ENCODE results near the gene PPP1R11.

The PPP1R11 gene

GRCh38 chr6:30073489-30074235 lies 6.7 kb downstream of the PPP1R11 start:
- H3K4me1 Mint-ChIP-seq, result peaks cover 37% of the 10 kb centered on the region
- no peaks in the 10 kb centered on the region for H3K9me3 Mint-ChIP-seq

GRCh38 chr6:30074331-30075093 lies 7.5 kb downstream of the PPP1R11 start:
- Mint-ChIP-seq H3K36me3 (peaks cover 34% of the 10 kb centered on the region), H3K9me3 (no peaks in the 10 kb centered on the region), H3K4me3 (peak overlapping the region; percentile 62), H3K27ac (no peak overlapping the region), H3K4me1 (peaks cover 36% of the 10 kb centered on the region), H3K27me3 (peaks cover 82% of the 10 kb centered on the region)
- ATAC-seq, result no peak

More at GRCh38 chr6:30073489-30074235, 6.7 kb downstream of the PPP1R11 start:
- peak overlapping the region; percentile 12 for H3K4me3 Mint-ChIP-seq
- no peak for ATAC-seq
- H3K27ac Mint-ChIP-seq, result no peak overlapping the region
- H3K36me3 Mint-ChIP-seq, result peaks cover 43% of the 10 kb centered on the region
- peaks cover 74% of the 10 kb centered on the region for H3K27me3 Mint-ChIP-seq

DNA sequence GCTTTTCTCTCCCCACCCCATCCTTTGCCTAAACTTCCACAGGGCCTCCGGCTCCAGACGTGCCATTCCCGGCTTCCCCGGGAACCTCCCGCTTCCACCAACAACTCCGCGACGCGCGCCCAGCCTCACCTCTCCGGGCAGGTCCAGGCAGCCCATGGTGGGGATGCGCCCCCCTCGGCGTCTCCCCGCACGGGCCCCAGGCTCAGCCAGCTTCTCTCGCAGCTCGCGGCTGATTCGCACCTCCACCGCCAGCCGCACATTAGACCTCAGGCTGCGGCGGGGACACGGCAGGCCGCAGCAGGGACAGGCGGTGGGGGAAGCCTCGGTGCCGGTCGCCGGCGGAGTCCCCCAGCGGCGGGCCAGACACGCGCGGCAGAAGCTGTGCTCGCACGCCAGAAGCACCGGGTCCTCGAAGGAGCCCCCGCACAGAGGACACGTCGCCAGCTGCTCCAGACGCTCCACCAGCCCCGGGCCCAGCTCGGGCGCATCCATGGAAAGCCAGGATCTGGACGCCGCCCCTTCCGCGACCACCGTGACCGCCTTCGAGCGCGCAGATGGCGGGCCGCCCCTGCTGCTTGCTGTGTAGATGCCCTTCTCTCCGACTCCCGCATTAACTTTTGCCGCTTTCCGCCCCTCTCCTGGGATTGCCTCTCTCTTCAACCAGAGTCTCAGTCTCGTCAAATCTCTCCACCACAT lies 8.2 kb downstream of the PPP1R11 start, which contains the start of gene RNF39:
TSS of gene RNF39 (minus strand) at position 676 of the 696 bp plus-strand sequence. CDS start at position 492, 184 bp downstream.
- peak within 1 kb of the TSS; percentile 67 for H3K4me3 Mint-ChIP-seq
- peaks cover 27% of the 10 kb centered on the region for H3K36me3 Mint-ChIP-seq
- H3K9me3 Mint-ChIP-seq, result no peaks in the 10 kb centered on the region
- H3K27ac Mint-ChIP-seq, result no peak within 1 kb of the TSS
- H3K4me1 Mint-ChIP-seq, result peaks cover 33% of the 10 kb centered on the region
- peaks cover 89% of the 10 kb centered on the region for H3K27me3 Mint-ChIP-seq
- no peak for ATAC-seq

GRCh38 chr6:30075790-30076732 lies 9.1 kb downstream of the PPP1R11 start:
- peaks cover 82% of the 10 kb centered on the region for H3K27me3 Mint-ChIP-seq
- H3K27ac Mint-ChIP-seq, result no peak overlapping the region
- peak overlapping the region; percentile 67 for H3K4me3 Mint-ChIP-seq
- peaks cover 20% of the 10 kb centered on the region for H3K36me3 Mint-ChIP-seq
- H3K9me3 Mint-ChIP-seq, result no peaks in the 10 kb centered on the region
- H3K4me1 Mint-ChIP-seq, result peaks cover 26% of the 10 kb centered on the region
- ATAC-seq, result no peak

- no peak for ATAC-seq
- H3K9me3 Mint-ChIP-seq, result no peaks in the 10 kb centered on the region
- H3K27ac Mint-ChIP-seq, result no peak overlapping the region
- H3K4me1 Mint-ChIP-seq, result peaks cover 18% of the 10 kb centered on the region
- H3K36me3 Mint-ChIP-seq, result peaks cover 12% of the 10 kb centered on the region
- H3K27me3 Mint-ChIP-seq, result peaks cover 73% of the 10 kb centered on the region
- no peak overlapping the region for H3K4me3 Mint-ChIP-seq
Measured at GRCh38 chr6:30077218-30077617, 10.2 kb downstream of the PPP1R11 start.

GRCh38 chr6:30087876-30088275 lies 20.9 kb downstream of the PPP1R11 start:
- no peak overlapping the region for H3K4me3 Mint-ChIP-seq
- no peaks in the 10 kb centered on the region for H3K4me1 Mint-ChIP-seq
- peaks cover 79% of the 10 kb centered on the region for H3K27me3 Mint-ChIP-seq
- no peak for ATAC-seq
- H3K9me3 Mint-ChIP-seq, result no peaks in the 10 kb centered on the region
- no peaks in the 10 kb centered on the region for H3K36me3 Mint-ChIP-seq
- no peak overlapping the region for H3K27ac Mint-ChIP-seq

- H3K36me3 Mint-ChIP-seq, result no peaks in the 10 kb centered on the region
- H3K4me1 Mint-ChIP-seq, result no peaks in the 10 kb centered on the region
- ATAC-seq, result no peak
- H3K27ac Mint-ChIP-seq, result no peak overlapping the region
- H3K4me3 Mint-ChIP-seq, result no peak overlapping the region
- no peaks in the 10 kb centered on the region for H3K9me3 Mint-ChIP-seq
- H3K27me3 Mint-ChIP-seq, result peaks cover 90% of the 10 kb centered on the region
Measured at GRCh38 chr6:30091577-30092381, 24.8 kb downstream of the PPP1R11 start.

DNA sequence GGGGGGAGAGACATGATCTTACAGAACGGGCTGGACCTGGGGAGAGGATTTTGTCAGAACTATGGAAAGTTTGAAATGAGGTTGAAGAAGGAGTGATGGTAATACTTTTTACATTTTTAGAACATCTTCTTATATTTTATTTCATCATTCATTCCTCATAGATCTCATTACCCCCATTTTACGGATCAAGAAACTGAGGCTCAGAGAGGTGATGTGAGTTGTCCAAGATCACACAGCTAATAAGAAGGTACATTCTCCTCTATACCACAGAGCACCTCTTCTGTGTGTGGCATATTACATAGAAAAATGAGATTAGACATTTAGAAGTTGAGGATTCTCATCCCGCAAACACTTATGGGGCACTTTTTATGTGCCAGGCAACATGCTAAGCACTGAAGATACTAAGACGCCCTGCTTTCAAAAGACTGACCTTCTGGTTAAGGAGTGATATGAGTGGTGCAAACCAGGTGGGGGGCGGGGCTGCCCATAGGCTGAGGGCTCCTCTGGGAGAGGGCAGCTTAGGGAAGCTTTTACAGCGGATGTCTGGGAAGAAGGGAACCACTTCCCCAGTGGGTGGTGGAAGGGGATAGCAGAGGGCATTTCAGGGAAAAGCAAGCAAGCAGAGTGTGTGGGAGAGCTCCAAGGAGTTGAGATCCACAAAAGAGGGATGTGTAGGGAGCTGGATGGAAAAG lies 26.0 kb downstream of the PPP1R11 start:
- Mint-ChIP-seq H3K4me3 (no peak overlapping the region), H3K4me1 (peaks cover 10% of the 10 kb centered on the region), H3K36me3 (no peaks in the 10 kb centered on the region), H3K9me3 (no peaks in the 10 kb centered on the region), H3K27me3 (peaks cover 90% of the 10 kb centered on the region), H3K27ac (no peak overlapping the region)
- ATAC-seq, result no peak

GRCh38 chr6:30093951-30094661 lies 27.1 kb downstream of the PPP1R11 start:
- Mint-ChIP-seq H3K27ac (no peak overlapping the region), H3K27me3 (peaks cover 92% of the 10 kb centered on the region), H3K4me1 (peaks cover 11% of the 10 kb centered on the region), H3K36me3 (no peaks in the 10 kb centered on the region), H3K9me3 (no peaks in the 10 kb centered on the region), H3K4me3 (no peak overlapping the region)
- no peak for ATAC-seq

DNA sequence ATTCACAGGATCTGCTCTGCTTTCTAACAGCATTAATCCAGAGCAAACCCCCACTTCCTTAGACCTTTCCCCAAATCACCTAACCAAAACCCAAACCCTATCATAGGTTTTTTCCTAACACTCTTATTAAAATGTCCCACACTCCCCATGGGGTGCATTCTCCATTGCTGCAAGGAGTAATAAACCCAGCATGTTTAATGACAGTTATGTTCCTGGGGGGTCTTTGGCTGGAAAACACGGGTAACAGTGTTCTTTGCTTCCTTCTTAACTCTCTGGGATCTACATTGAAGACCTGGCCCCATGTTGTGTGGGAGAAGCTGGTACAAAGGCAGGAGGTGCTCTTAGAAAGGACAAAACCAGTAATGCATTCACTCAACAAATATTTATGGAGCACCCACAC lies 29.8 kb downstream of the PPP1R11 start:
- H3K4me3 Mint-ChIP-seq, result no peak overlapping the region
- no peak overlapping the region for H3K27ac Mint-ChIP-seq
- ATAC-seq, result no peak
- H3K4me1 Mint-ChIP-seq, result peaks cover 29% of the 10 kb centered on the region
- peaks cover 92% of the 10 kb centered on the region for H3K27me3 Mint-ChIP-seq
- no peaks in the 10 kb centered on the region for H3K36me3 Mint-ChIP-seq
- no peaks in the 10 kb centered on the region for H3K9me3 Mint-ChIP-seq

- no peak overlapping the region for H3K4me3 Mint-ChIP-seq
- peaks cover 80% of the 10 kb centered on the region for H3K27me3 Mint-ChIP-seq
- H3K36me3 Mint-ChIP-seq, result no peaks in the 10 kb centered on the region
- no peak overlapping the region for H3K27ac Mint-ChIP-seq
- H3K9me3 Mint-ChIP-seq, result no peaks in the 10 kb centered on the region
- H3K4me1 Mint-ChIP-seq, result peaks cover 42% of the 10 kb centered on the region
- ATAC-seq, result no peak
Measured at GRCh38 chr6:30097902-30098768, 31.1 kb downstream of the PPP1R11 start.

DNA sequence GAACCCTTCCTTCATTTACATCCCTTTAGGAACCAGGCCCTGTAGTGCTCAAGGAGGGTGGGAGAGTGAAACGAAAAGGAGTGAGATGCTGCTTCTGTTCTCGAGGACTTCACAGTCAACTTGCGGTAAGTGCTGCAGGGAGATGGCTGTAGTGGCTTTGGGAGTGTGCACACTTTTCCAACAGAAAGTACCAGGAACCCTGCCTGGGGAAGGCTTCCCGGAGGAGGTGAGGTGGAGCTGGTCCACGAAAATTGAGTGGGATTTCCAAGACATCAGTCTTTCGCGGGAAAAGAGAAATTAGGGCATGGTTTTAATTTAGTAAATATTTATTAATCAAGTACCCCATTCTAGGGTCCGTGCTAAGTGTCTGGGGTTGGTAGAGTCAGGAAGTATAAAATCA lies 33.2 kb downstream of the PPP1R11 start:
- H3K9me3 Mint-ChIP-seq, result no peaks in the 10 kb centered on the region
- no peaks in the 10 kb centered on the region for H3K36me3 Mint-ChIP-seq
- H3K4me1 Mint-ChIP-seq, result peaks cover 49% of the 10 kb centered on the region
- ATAC-seq, result no peak
- peak overlapping the region; percentile 47 for H3K4me3 Mint-ChIP-seq
- peaks cover 60% of the 10 kb centered on the region for H3K27me3 Mint-ChIP-seq
- H3K27ac Mint-ChIP-seq, result no peak overlapping the region
